GM12892 (cell line): Measurements from ENCODE around the gene KMT2B.
A peak's percentile ranks its signal among the peaks of the same experiment; 100 is the strongest.

Experiments
- POLR2A ChIP-seq: IDR thresholded peaks from 2 replicates; pipeline ENCODE4 v1.6.1; 2011; ENCODE audit warnings: low read depth, low read length, control low read depth
- POLR2AphosphoS5 ChIP-seq: IDR thresholded peaks from 2 replicates; pipeline ENCODE4 v1.6.1; 2011; ENCODE audit warnings: low read depth, low read length, control low read depth
- TAF1 ChIP-seq: IDR thresholded peaks from 2 replicates; pipeline ENCODE4 v1.6.1; 2011; ENCODE audit warnings: low read depth, mild to moderate bottlenecking, control low read depth, low read length, borderline replicate concordance

DNA sequence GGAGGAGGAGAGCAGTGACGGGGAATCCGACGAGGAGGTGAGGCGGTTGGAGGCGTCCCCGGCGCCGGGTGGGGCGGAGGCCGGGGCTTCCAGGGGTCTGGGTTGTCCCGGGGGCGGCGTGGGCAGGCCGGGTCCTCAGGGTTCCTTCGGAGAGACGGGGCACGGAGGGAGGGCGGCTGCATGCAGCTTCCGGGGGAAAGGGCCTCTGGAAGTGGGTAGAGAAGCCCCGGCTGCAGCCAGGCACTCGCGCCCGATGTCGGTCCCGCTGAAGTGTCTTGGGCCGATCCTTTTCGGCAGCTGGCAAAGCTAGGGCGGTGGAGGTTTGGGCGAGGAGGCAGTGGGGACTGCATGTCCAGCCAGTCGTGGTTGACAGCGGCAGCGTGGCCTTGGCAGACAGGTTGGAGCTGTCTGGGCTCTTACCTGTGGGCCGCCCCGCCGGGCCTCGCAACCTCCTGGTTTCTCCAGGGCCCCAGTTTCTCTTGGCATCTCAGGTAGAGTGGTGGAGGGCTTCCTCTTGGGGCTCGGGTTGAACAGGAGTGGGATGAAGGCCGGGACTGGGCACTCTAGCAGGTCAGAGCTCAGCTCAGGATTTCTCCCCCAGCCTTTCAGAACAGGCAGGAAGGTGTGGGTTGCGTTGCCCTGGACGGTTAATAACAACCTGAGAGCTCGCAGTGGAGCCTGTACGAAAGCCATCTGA, 690 bp downstream of the KMT2B start:
- TF ChIP-seq POLR2A (peak; percentile 16; the same call in 1 of the 2 replicates), POLR2AphosphoS5 (peak; percentile 67; the same call in 1 of the 2 replicates), TAF1 (0 out of 2 replicates have a peak, but pooled peaks have one; percentile 11)
